ELF-1 (cell line): Measurements from ENCODE around the gene MCTP1.
"Not testable (repeated sequence)": the region's sequence is repeated elsewhere in the genome, so short reads cannot be mapped to it uniquely, and the experiment has no call there.

Source experiments
- DNase-seq: peaks from one replicate; pipeline ENCODE4 v3.0.0-alpha.2; 2016; ENCODE audit warnings: low read depth, low spot score

Gene MCTP1

GRCh38 chr5:95252801-95253200 is 32.1 kb downstream of the MCTP1 start:
- no peak for DNase-seq

GRCh38 chr5:95251185-95251584 is 33.7 kb downstream of the MCTP1 start:
- no peak for DNase-seq

- DNase-seq, result peak; percentile 22
These were observed 40.4 kb downstream of the MCTP1 start for GRCh38 chr5:95244479-95244878.

- no peak for DNase-seq
These were observed 43.3 kb downstream of the MCTP1 start for GRCh38 chr5:95241635-95242034.

GRCh38 chr5:95241161-95241560 is 43.7 kb downstream of the MCTP1 start:
- DNase-seq, result no peak

- DNase-seq, result no peak
These were observed 46.2 kb downstream of the MCTP1 start for GRCh38 chr5:95238560-95239325.

- no peak for DNase-seq
These were observed 47.6 kb downstream of the MCTP1 start for GRCh38 chr5:95237324-95237723.

- DNase-seq, result no peak
These were observed 49.4 kb downstream of the MCTP1 start for GRCh38 chr5:95235439-95235982.

GRCh38 chr5:95229646-95230045 is 55.2 kb downstream of the MCTP1 start:
- DNase-seq, result no peak

- DNase-seq, result no peak
These were observed 60.0 kb downstream of the MCTP1 start for GRCh38 chr5:95224701-95225459.

- DNase-seq, result no peak
These were observed 61.2 kb downstream of the MCTP1 start for GRCh38 chr5:95223566-95224258.

- DNase-seq, result no peak
These were observed 62.1 kb downstream of the MCTP1 start for GRCh38 chr5:95222836-95223235.

- no peak for DNase-seq
These were observed 63.7 kb downstream of the MCTP1 start for GRCh38 chr5:95221234-95221633.

GRCh38 chr5:95220381-95220780 is 64.5 kb downstream of the MCTP1 start:
- no peak for DNase-seq

GRCh38 chr5:95219411-95219810 is 65.5 kb downstream of the MCTP1 start:
- no peak for DNase-seq

- no peak for DNase-seq
These were observed 67.0 kb downstream of the MCTP1 start for GRCh38 chr5:95217881-95218280.

GRCh38 chr5:95217351-95217750 is 67.5 kb downstream of the MCTP1 start:
- DNase-seq, result no peak

- no peak for DNase-seq
These were observed 68.5 kb downstream of the MCTP1 start for GRCh38 chr5:95216136-95216955.

- not testable (repeated sequence) for DNase-seq
These were observed 77.1 kb downstream of the MCTP1 start for GRCh38 chr5:95207811-95208210.

GRCh38 chr5:95194856-95195255 is 90.0 kb downstream of the MCTP1 start:
- no peak for DNase-seq

GRCh38 chr5:95191330-95191729 is 93.6 kb downstream of the MCTP1 start:
- DNase-seq, result no peak
